ENCODE measurements around the gene SLC6A3. TPM values are rescaled to one million over a fixed set of nuclear protein-coding genes. Genes with fewer than 3 reads are reported as not detected.

SLC6A3 gene
- total and polyA plus RNA-seq, 3 donors from 2014 or later: 0.55 to 1.5 (median 0.83) TPM

GRCh38 chr5:1404062-1404461, 41.2 kb downstream of the SLC6A3 start:
- DNase-seq: no peak
- 73 to 85% methylated on average over 12 of the region's 12 CpGs for WGBS, 2 donors
- Histone ChIP-seq H3K36me3 (ENCODE audit: low read depth, missing control alignments) (no peaks in the 10 kb centered on the region), H3K27ac (no peak overlapping the region), H3K4me3 (no peak overlapping the region), H3K4me1 (no peaks in the 10 kb centered on the region), H3K9me3 (no peaks in the 10 kb centered on the region), H3K27me3 (no peaks in the 10 kb centered on the region)
- intact Hi-C loops (cut with DNase I; ENCODE audit: low total_unique reads): no loop called here
- TF ChIP-seq POLR2A (IDR thresholded peaks at IDR 0.05) (no peak), CTCF (IDR thresholded peaks at IDR 0.05) (no peak)

GRCh38 chr5:1402611-1403255, 42.5 kb downstream of the SLC6A3 start:
- H3K9me3 ChIP-seq: no peaks in the 10 kb centered on the region
- TF ChIP-seq CTCF (IDR thresholded peaks at IDR 0.05): no peak
- TF ChIP-seq POLR2A (IDR thresholded peaks at IDR 0.05): no peak
- intact Hi-C loops (cut with DNase I; ENCODE audit: low total_unique reads): no loop called here
- H3K4me1 ChIP-seq: no peaks in the 10 kb centered on the region
- no peak for DNase-seq
- no peak overlapping the region for H3K27ac ChIP-seq
- 86 to 89% methylated on average over 17 to 24 of the region's 24 CpGs for WGBS, 2 donors
- no peaks in the 10 kb centered on the region for H3K27me3 ChIP-seq
- no peaks in the 10 kb centered on the region for H3K36me3 ChIP-seq (ENCODE audit: low read depth, missing control alignments)
- H3K4me3 ChIP-seq: no peak overlapping the region

- H3K4me1 ChIP-seq: no peaks in the 10 kb centered on the region
- WGBS, 2 donors: 63 to 67% methylated on average over 12 to 14 of the region's 14 CpGs
- TF ChIP-seq POLR2A (IDR thresholded peaks at IDR 0.05) (no peak), CTCF (IDR thresholded peaks at IDR 0.05) (no peak)
- H3K27ac ChIP-seq: no peak overlapping the region
- H3K36me3 ChIP-seq (ENCODE audit: low read depth, missing control alignments): no peaks in the 10 kb centered on the region
- H3K4me3 ChIP-seq: no peak overlapping the region
- no peaks in the 10 kb centered on the region for H3K27me3 ChIP-seq
- DNase-seq: no peak
- intact Hi-C loops (cut with DNase I; ENCODE audit: low total_unique reads): no loop called here
- H3K9me3 ChIP-seq: no peaks in the 10 kb centered on the region
Observed at GRCh38 chr5:1401536-1402138, 43.6 kb downstream of the SLC6A3 start.

GRCh38 chr5:1400936-1401335, 44.3 kb downstream of the SLC6A3 start:
- Histone ChIP-seq H3K27ac (no peak overlapping the region), H3K36me3 (ENCODE audit: low read depth, missing control alignments) (no peaks in the 10 kb centered on the region), H3K4me3 (no peak overlapping the region), H3K27me3 (no peaks in the 10 kb centered on the region), H3K4me1 (no peaks in the 10 kb centered on the region), H3K9me3 (no peaks in the 10 kb centered on the region)
- intact Hi-C loops (cut with DNase I; ENCODE audit: low total_unique reads): no loop called here
- DNase-seq: no peak
- 82 to 84% methylated on average over 10 to 12 of the region's 12 CpGs for WGBS, 2 donors
- TF ChIP-seq POLR2A (IDR thresholded peaks at IDR 0.05): no peak
- no peak for TF ChIP-seq CTCF (IDR thresholded peaks at IDR 0.05)

All from testis (tissue), 3 donors.